Smooth muscle cell (in vitro differentiated cells): ENCODE results near the gene RGS6. TPM values are rescaled to one million over a fixed set of nuclear protein-coding genes. Genes with fewer than 3 reads are reported as not detected.

ENCODE experiments used
- DNase-seq: peaks from one replicate; lab custom pipeline; 2025; ENCODE audit not compliant: unreplicated experiment; lab: John Stamatoyannopoulos, UW
- H2AFZ ChIP-seq: fragments of 200-600 bp; sonication (generic); 2 replicates; pipeline ENCODE4 v1.6.0; 2016; ENCODE audit warnings: antibody characterized with exemption, low read depth, mild to moderate bottlenecking
- H3F3A ChIP-seq: fragments of 200-600 bp; sonication (generic); 2 replicates; pipeline ENCODE4 v1.6.0; 2017; ENCODE audit warnings: antibody characterized with exemption, low read depth
- H3K27ac ChIP-seq: fragments of 200-600 bp; sonication (generic); 2 replicates; pipeline ENCODE4 v1.5.1; 2016; ENCODE audit warnings: low read depth, mild to moderate bottlenecking
- H3K27me3 ChIP-seq: fragments of 200-600 bp; sonication (generic); 2 replicates; pipeline ENCODE4 v1.6.1; 2016; ENCODE audit warnings: low read depth, mild to moderate bottlenecking
- H3K36me3 ChIP-seq: fragments of 200-600 bp; sonication (generic); 2 replicates; pipeline ENCODE4 v1.5.1; 2016; ENCODE audit warnings: low read depth
- H3K4me1 ChIP-seq: fragments of 200-600 bp; sonication (generic); 2 replicates; pipeline ENCODE4 v1.5.1; 2016; ENCODE audit warnings: low read depth
- H3K4me2 ChIP-seq: fragments of 200-600 bp; sonication (generic); 2 replicates; pipeline ENCODE4 v1.6.0; 2016; ENCODE audit warnings: mild to moderate bottlenecking
- H3K4me3 ChIP-seq: fragments of 200-600 bp; sonication (generic); 2 replicates; pipeline ENCODE4 v1.5.1; 2016; ENCODE audit warnings: mild to moderate bottlenecking
- H3K79me2 ChIP-seq: fragments of 200-600 bp; sonication (generic); 2 replicates; pipeline ENCODE4 v1.6.0; 2016; ENCODE audit warnings: low read depth, mild to moderate bottlenecking
- H3K9ac ChIP-seq: fragments of 200-600 bp; sonication (generic); 2 replicates; pipeline ENCODE4 v1.6.0; 2016; ENCODE audit warnings: low read depth
- H3K9me3 ChIP-seq: fragments of 200-600 bp; sonication (generic); replicated peaks from 2 replicates; pipeline ENCODE4 v1.5.1; 2016; ENCODE audit warnings: low read depth
- H4K20me1 ChIP-seq: fragments of 200-600 bp; sonication (generic); 2 replicates; pipeline ENCODE4 v1.6.0; 2016; ENCODE audit warnings: low read depth
- CTCF ChIP-seq: fragments of 200-600 bp; sonication (generic); IDR thresholded peaks from 2 replicates; pipeline ENCODE4 v1.5.1; 2017; ENCODE audit warnings: borderline replicate concordance, mild to moderate bottlenecking, antibody characterized with exemption; ENCODE audit not compliant: insufficient read depth, poor library complexity, severe bottlenecking
- WGBS: methylation state at CpG from one replicate; pipeline ENCODE4 v1.1.7; 2016; ENCODE audit warnings: low lambda C conversion rate; 5-methylcytosine and 5-hydroxymethylcytosine counted together
- polyA plus RNA-seq: library from polyadenylated mRNA; unstranded; fragments of >200 nt; fragmentation: Nextera tagmentation; extraction: Ambion mirVana; gene quantifications from 2 replicates; pipeline ENCODE4 v1.2.1, GENCODE V29; 2016
- total RNA-seq: library from RNA; depleted of rRNA; stranded (reverse); fragments of >200 nt; gene quantifications from 2 replicates; pipeline ENCODE4 v1.2.3, GENCODE V29; 2014

The RGS6 gene
- total and polyA plus RNA-seq, 2 experiments from 2014 or later, result 0.40 TPM; not detected in 1

- Histone ChIP-seq H4K20me1 (no peaks in the 10 kb centered on the region), H3K4me1 (peaks cover 14% of the 10 kb centered on the region), H3K36me3 (no peaks in the 10 kb centered on the region), H2AFZ (no peak overlapping the region), H3K9me3 (no peaks in the 10 kb centered on the region), H3K27me3 (no peaks in the 10 kb centered on the region), H3K27ac (no peak overlapping the region), H3K4me3 (no peak overlapping the region), H3K79me2 (no peaks in the 10 kb centered on the region), H3F3A (no peaks in the 10 kb centered on the region), H3K9ac (no peak overlapping the region), H3K4me2 (no peak overlapping the region)
- TF ChIP-seq CTCF, result no peak
- no peak for DNase-seq
- 73% methylated on average over 3 of the region's 3 CpGs for WGBS
These were observed 547.3 kb downstream of the RGS6 start for GRCh38 chr14:72479461-72479931.

GRCh38 chr14:72480464-72481243, 548.4 kb downstream of the RGS6 start:
- no peaks in the 10 kb centered on the region for H3K79me2 ChIP-seq
- no peak for DNase-seq
- peaks cover 14% of the 10 kb centered on the region for H3K4me1 ChIP-seq
- no peak for TF ChIP-seq CTCF
- H3K9me3 ChIP-seq, result no peaks in the 10 kb centered on the region
- no peaks in the 10 kb centered on the region for H4K20me1 ChIP-seq
- H3K27me3 ChIP-seq, result no peaks in the 10 kb centered on the region
- no peak overlapping the region for H2AFZ ChIP-seq
- 53% methylated on average over 13 of the region's 13 CpGs for WGBS
- H3F3A ChIP-seq, result no peaks in the 10 kb centered on the region
- H3K36me3 ChIP-seq, result no peaks in the 10 kb centered on the region
- no peak overlapping the region for H3K4me2 ChIP-seq
- no peak overlapping the region for H3K9ac ChIP-seq
- H3K27ac ChIP-seq, result no peak overlapping the region
- no peak overlapping the region for H3K4me3 ChIP-seq

GRCh38 chr14:72483311-72483710, 551.1 kb downstream of the RGS6 start:
- no peaks in the 10 kb centered on the region for H3K27me3 ChIP-seq
- no peaks in the 10 kb centered on the region for H3F3A ChIP-seq
- H3K4me3 ChIP-seq, result no peak overlapping the region
- no peaks in the 10 kb centered on the region for H3K36me3 ChIP-seq
- H3K4me2 ChIP-seq, result no peak overlapping the region
- no peak overlapping the region for H3K27ac ChIP-seq
- no peak for TF ChIP-seq CTCF
- no peaks in the 10 kb centered on the region for H3K79me2 ChIP-seq
- H3K4me1 ChIP-seq, result peaks cover 14% of the 10 kb centered on the region
- no peaks in the 10 kb centered on the region for H3K9me3 ChIP-seq
- WGBS, result 94% methylated on average over 3 of the region's 3 CpGs
- no peak overlapping the region for H2AFZ ChIP-seq
- DNase-seq, result no peak
- H3K9ac ChIP-seq, result no peak overlapping the region
- H4K20me1 ChIP-seq, result no peaks in the 10 kb centered on the region

- H3K4me2 ChIP-seq, result no peak overlapping the region
- no peak overlapping the region for H3K27ac ChIP-seq
- no peaks in the 10 kb centered on the region for H3F3A ChIP-seq
- no peaks in the 10 kb centered on the region for H3K27me3 ChIP-seq
- no peaks in the 10 kb centered on the region for H3K9me3 ChIP-seq
- no peak overlapping the region for H3K9ac ChIP-seq
- no peaks in the 10 kb centered on the region for H3K36me3 ChIP-seq
- H2AFZ ChIP-seq, result no peak overlapping the region
- TF ChIP-seq CTCF, result no peak
- H3K4me3 ChIP-seq, result no peak overlapping the region
- no peaks in the 10 kb centered on the region for H4K20me1 ChIP-seq
- 70% methylated on average over 1 of the region's 1 CpG for WGBS
- no peak for DNase-seq
- H3K79me2 ChIP-seq, result no peaks in the 10 kb centered on the region
- no peaks in the 10 kb centered on the region for H3K4me1 ChIP-seq
These were observed 553.5 kb downstream of the RGS6 start for GRCh38 chr14:72485695-72486094.
